NCI-H345 treated with DMSO at 0.1 percent for 48 hours (cell line): ENCODE data around the gene TLL2.
"Not testable (repeated sequence)": the region's sequence is repeated elsewhere in the genome, so short reads cannot be mapped to it uniquely, and the experiment has no call there.

Experiments used
- DNase-seq: peaks from one replicate; lab custom pipeline; 2025; ENCODE audit not compliant: unreplicated experiment; lab: John Stamatoyannopoulos, UW

TLL2 gene

DNA sequence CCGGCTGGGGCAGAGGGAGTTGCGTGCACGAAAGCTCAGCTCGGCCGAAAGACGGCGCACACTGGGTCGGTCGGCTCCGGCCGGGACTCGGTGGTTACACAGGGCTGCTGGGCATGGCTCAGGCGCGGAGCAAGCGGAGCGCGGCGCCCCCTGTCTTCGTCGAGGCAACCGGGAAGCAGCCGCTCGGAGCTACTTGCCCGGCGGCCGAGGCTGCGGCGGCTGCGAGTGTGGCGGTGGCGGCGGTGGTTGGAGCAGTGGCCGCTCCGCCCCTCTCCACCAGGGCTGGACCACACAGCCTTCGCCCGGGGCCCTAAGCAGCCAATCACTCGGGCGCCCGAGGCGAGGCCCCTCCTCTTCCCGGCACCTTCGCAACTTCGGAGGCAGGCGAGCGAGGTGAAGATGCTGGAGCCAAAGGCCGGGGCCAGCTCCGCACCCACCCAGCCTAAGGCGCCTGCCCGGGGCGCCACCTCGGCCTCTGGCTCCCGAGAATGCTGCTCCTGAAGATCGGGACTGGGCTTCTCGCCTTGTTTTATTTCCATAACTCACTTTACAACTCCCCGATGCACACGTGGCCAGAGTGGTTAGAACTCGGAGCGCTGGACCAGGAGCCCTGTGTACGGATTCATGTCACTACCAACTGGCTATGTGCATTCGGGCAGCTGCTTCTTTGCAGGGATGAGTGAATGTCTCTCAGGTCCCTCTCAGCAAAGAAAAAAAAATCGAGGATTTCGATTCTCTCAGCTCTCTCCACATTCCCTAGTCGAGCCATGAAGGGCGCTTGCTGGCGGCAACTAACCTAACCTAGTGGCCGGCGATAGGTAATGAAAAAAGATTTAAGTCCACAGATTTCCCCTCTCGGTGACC lies at the start of gene TLL2:
TLL2 (minus strand) TSS at position 229 of the 864 bp plus-strand sequence. CDS start 241 bp downstream, outside the sequence.
- DNase-seq, result peak; percentile 62

DNA sequence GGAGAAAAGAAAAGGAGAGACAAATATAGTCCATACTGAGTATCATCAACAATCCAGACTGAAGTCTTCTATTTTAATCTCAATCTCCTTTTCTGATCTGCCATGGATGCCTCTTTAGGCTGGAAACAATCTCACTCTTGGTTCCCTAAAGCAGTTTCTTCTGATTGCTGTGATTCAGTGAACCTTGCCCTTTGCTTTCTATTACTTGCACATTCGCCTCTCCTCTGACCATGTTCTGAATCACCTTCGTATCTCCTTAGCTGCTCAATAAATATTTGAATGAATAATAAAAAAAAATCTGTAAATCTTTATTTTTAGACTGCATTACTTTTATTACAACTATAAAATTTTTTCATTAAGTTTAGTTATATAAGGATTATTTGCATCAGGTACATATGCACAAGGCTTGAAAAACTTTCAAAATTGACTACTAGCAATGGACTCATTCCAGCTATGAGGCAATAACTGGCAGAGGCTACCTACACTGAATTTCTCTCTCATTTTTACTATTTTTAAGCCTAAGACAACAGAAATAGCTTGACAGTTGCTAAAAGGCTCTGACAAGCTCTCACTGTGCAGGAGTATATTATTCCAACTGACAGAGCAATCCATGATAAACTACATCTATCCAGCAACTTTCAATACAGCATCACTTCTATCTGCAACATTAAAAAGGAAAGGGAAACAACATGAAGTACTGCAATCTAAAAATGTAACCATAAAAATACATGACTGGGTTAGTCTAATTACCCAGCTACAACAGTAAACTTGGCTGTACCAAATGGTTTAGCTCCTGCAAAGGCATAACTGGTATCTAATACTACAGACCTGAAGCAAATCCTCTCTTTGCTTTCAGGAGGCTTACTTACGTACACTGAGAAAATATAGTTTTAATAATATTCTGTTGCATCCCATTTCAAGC lies 47.5 kb upstream of the TLL2 start:
- no peak for DNase-seq

DNA sequence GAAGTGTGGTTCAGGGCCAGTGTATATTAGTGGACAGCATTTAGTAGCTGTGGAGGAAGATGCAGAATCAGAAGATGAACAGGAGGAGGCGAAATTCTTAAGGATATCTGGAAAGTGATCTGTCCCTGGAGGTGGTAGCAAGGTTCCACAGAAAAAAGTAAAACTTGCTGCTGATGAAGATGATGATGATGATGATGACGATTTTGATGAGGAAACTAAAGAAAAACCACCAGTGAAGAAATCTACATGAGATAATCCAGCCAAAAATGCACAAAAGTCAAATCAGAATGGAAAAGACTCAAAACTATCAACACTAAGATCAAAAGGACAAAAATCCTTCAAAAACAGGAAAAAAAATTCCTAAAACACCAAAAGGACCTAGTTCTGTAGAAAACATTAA lies 46.8 kb upstream of the TLL2 start:
- DNase-seq, result no peak

DNA sequence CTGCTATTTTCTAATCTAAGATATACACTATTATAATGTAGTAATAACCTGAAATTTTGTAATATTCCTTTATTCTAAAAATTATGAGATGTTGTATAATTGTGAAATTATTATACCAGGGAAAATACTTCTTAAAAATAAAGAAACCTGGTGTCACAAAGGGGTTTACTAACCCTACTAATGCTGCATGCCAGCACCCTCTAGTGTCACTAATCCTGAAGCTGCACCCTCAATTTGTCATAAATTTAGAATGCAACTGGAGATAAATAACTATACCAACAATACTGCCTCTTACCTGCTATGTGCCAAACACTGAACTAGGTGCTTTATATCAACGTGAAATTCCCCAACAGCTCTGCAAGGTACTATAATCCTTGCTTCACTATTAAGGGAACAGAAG lies 42.3 kb upstream of the TLL2 start:
- no peak for DNase-seq

DNA sequence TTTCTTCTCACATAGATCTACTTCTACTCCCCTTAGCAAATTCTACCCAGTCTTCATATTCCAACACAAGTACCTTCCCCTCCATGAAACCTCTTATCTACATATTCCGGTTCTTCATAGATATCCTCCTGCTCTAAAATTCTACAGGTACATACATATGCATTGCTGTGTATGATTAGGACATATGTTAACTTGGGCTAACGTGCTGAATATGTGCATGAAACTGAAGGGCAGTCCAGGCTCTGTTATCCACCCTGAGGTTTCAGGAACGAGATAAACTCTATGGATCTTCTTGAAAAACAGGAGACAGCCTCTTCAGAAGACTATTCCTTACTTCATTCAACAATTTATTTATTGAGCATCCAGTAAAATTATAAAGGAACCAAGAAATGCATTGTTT lies 41.6 kb upstream of the TLL2 start:
- no peak for DNase-seq

DNA sequence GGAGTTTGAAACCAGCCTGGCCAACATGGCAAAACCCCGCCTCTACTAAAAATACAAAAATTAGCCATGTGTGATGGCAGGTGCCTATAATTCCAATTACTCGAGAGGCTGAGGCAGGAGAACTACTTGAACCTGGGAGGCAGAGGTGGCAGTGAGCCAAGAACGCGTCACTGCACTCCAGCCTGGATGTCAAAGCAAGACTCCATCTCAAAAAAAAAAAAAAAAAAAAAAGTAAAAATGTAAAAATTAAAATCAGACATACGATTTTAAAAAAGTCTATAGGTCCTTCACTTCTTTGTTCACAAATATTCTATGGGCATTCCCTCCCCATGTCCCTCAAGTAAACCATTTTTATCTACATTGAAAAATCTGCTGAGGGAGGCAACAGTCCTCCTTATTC lies 34.9 kb upstream of the TLL2 start:
- DNase-seq, result peak; percentile 19

DNA sequence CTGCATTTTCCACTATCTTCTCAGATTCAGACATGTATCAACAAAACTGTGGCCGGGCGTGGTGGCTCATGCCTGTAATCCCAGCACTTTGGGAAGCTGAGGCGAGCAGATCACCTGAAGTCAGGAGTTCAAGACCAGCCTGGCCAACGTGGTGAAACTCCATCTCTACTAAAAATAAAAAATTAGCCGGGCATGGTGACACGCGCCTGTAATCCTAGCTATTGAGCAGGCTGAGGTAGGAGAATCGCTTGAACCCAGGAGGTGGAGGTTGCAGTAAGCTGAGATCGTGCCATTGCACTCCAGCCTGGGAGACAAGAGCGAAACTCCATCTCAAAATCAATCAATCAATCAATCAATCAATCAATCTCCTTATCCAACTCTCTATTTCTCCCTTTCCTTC lies 31.8 kb upstream of the TLL2 start:
- not testable (repeated sequence) for DNase-seq

DNA sequence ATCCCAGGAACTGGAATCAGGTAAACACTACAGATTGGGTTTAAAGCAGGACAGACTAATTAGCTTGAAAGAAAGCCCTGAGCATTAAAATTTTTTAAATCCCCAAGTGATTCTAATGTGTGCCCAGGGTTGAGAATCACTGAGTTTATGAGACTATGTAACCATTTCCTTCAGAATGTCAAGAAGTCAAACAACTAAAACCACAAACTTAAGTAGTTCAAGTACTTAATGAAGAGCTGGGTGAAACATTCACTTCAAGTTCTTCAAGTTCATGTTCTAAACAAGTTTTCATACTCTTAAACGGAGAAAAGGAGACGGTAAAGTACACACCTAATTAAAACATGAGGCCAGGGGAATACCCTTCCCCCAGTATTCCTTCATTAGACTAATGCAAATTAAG lies 28.2 kb upstream of the TLL2 start:
- DNase-seq, result no peak

DNA sequence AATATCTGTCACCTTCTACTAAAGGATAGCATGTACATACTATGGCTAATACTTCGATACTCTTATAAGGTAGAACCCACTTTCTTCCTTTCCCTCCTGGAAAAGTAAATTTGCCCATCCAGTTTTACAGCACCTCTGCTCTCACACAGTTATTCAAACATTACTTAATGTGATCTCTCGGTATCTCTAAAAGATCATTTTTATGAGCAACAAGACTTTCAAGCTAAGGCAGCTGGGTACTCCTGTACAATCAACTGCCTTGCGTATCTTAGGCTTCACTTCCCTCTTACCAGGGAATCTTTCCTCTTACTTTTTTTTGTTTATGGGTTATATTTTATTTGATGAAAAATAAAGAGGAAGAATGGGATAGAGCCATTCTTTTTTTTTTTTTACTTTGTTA lies 26.5 kb upstream of the TLL2 start:
- DNase-seq, result no peak

DNA sequence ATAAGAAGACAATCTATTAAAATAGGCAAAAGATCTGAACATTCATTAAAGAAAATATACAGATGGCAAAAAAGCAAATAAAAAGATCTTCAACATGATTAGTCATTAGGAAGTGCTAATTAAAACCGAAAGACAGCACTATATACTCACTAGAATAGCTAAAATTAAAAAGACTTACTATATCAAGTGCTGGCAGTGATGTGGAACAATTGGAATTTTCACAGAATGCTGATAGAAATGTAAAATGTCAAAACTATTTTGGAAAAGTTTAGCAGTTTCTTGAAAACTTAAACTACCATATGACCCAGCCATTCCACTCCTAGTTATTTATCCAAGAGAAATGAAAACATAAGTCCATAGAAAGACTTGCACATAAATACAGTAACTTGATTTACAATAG lies 25.0 kb upstream of the TLL2 start:
- no peak for DNase-seq

DNA sequence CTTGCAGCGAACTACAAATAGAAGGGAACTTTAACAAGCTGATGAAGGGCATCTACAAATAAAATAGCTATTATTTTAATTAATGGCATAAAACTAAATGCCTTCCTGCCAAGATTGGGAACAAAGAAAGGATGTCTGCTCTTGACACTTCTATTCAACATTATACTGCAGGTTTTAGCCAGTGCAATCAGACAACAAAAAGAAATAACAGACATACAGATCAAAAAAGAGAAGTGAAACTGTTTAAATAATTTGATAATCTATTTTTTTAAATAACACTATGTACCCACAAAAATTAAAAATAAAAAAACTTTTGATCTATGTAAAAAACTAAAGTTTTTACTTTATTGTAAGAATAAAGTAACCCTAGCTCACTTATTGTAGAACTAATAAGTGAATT lies 22.4 kb upstream of the TLL2 start:
- no peak for DNase-seq

DNA sequence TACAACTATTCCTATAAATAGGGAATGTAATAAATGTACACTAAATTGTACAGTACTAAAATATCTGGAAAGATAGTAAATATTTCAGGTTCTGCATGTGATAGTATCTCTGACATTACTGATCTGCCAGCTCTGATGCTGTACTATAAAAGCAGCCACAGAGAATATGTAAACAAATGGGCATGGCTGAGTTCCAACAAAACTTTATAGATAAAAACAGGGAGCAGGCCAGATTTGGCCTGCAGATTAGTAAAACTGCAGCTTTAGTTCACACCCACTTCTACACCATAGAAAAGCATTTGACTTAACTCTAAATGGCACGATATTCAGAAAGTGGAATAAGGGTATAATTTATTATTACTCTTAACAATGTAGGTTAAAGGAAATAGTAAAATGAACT lies 18.8 kb upstream of the TLL2 start:
- DNase-seq, result no peak

DNA sequence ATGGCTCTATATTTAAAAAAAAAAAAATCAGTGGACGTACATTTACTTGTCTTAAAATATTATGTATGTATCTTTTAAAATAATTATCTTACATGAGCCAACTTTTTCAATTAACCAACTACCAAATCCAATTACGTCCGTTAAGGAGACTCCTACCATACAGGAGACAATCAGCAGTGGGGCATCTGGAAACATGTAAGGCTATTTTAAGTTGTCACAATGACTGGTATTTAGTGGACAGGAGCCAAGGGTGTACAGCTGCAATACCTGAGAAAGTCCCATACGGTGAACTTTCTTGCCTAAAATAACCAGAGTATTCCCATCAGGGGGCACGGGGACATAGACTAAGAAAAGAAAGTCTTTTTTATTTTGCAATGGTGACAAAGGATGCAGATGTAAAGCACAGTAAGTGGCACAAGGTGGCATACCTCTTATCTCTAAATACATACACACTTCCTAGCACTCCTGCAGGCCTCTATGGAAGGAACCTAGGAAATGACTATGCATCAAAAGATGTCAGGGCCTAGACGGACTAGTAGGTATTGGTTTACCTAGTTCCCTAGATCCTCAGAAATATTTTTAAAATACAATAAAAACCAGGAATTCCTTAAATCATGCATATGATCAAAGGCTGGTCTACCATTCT lies 16.0 kb upstream of the TLL2 start:
- no peak for DNase-seq

DNA sequence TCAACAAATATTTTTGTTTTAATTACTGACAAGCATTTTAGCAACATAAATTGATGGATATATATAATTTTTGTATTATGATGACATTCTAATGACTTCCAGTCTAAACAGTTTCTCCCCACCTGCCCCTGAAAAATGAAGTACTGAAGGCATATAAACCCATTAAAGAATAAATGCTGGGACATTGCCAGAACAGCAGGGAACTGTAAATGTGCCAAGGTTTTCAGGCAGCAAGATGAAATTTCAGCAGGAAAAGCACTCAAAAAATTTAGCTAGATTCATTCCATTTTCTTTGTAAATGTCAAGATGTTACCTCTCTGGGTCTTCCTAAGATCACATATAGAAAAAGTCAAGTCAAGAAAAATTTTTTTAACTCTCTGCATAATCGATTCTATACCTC lies 11.0 kb upstream of the TLL2 start:
- DNase-seq, result no peak

DNA sequence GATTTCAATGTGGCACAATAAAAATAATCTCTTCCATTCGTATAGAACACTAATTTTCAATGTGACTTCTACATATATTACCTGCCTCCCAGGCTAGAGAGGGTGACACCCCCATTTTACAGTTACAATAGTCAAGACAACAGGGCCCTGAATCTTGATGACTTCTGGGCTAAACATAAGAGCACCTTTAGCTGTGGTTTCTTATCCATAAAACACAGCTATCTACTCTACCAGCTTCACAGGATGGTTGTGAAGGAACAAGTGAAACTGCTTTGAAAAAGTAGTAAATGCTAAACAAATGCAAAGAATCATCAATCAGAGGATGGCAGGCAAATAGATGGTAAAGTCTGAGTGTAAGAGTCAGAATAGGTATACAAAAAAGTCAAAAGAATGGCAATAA lies 3.6 kb upstream of the TLL2 start:
- no peak for DNase-seq

DNA sequence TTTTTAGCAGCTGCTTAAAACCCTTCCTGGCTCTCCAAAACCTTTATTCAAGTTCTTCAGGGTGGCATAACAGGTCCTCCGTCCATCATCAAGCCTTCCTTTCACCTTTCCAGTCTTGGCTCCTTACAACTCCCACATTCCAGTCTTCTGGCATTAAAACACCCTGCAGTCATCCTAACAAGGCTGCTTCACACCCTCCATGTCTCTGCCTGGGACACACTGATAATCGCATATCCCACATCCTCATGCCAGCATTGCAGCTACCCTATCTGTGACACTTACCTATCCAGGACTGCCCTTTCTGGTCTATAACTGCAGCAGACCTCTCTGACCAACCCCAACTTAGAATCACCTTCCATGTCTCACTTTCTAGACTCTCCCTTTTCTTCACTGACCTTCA lies 2.6 kb upstream of the TLL2 start:
- DNase-seq, result no peak

DNA sequence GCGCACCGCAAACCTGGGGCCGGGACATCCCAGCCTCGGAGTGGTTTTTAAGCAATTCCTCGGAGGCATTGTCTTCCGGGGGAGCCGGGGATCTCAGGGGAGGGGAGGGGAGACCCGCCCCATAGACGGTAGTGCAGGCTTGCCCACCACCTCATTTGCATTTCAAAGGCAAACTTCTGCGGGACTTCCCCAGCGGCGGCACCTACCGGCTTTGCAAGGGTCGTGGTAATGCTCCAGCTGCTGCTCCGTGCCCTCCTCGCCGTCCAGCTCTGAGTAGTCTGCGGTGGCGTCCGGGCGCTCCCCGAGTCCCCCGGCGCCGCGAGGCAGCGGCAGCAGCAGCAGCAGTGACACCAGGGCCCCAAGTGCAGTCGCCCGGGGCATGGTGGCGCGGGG lies 425 bp downstream of the TLL2 start:
- peak; percentile 62 for DNase-seq

DNA sequence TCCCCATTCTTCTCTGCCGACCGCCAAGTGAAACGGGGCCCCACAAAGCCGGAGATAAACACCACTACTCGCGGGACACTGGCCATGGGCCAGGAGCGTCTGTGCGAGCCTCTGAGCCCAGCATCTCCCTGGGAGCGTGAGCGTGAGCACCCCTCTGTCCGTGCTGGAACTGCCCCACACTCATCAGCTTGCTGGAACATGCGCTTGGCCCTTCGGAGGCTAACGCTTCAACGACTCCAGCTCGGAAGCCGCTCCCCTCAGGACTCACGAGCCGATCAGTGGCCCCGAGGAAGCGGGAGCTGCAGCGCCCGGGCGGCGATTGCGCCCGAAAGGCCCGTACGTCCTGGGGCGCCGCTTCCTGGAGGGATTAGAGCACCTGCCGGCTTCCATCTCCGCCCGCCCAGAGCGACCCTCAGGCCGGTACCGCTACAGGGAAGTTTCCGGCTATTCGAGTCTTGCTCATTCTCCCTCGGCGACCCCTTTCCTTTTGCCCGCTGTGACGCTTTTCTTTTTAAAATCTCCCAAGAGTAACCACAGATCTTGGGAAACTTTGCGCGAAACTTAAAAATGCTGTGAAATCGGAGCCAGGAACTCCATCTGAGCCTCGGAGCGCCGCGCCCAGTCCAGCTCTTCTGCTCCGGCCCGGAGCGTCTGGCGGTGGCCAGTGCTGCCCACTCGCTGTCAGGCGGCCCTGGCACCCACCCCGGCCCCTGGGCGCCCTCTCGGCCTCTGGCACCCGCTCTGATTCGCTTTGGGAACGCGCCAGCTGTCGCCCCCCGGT lies 1.0 kb downstream of the TLL2 start:
- DNase-seq, result no peak

DNA sequence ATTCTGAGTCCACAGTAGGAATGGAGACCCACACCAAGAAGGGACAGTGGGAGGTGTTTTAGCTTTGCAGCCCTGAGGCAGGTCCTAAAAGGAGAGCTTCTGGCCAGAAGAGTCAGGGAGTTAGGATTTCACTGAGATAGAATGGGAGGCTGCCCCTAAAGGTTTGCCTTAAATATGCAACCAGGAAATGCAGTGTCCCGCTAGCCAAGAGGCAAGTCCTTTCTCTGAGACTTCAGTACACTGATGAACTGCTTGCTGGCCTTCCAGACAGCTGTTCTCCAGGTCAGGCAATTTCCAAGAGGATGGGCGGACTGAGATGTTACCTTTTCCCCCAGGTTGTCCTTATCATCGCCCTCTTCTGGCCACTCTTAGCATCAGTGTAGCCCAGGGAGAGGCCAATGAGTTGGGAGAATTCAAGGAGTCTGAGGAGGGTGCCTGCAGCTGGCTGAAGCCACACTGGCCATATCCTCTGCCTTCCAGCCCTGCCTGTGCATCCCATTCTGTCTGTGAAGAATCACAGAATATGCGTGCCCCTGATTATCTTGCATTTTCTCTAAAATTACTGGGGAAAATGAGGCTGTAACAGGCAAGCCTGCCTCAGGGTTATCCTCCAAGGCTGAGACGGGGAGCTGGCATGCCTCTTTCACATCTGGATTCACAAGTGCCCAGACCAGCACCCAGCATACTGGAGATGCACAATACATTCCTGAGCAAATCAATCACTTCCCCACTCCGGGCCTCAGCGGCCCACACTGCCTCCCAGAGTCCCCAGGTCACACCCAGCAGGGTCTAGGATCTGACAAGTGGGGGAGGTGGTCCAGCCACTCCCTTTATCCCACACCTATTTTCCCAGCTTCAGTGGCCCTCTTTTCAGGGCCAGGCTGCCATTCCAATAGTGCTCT lies 2.4 kb downstream of the TLL2 start:
- peak; percentile 16 for DNase-seq
